HPDE6-E6E7 (cell line): ENCODE results near the gene PLPP2.
"Not testable (repeated sequence)": the region's sequence is repeated elsewhere in the genome, so short reads cannot be mapped to it uniquely, and the experiment has no call there.

Source experiments
- DNase-seq: peaks from one replicate; pipeline ENCODE4 v3.0.0; 2011; ENCODE audit warnings: missing footprints; ENCODE audit errors: extremely low spot score

The PLPP2 gene

GRCh38 chr19:271856-272255 lies 19.3 kb downstream of the PLPP2 start:
- DNase-seq = no peak

GRCh38 chr19:270766-271318 lies 20.4 kb downstream of the PLPP2 start:
- not testable (repeated sequence) for DNase-seq

- no peak for DNase-seq
Observed at GRCh38 chr19:269241-269640, 22.0 kb downstream of the PLPP2 start.

- no peak for DNase-seq
Observed at GRCh38 chr19:262125-262524, 29.1 kb downstream of the PLPP2 start.

GRCh38 chr19:256804-257203 lies 34.4 kb downstream of the PLPP2 start:
- DNase-seq = not testable (repeated sequence)

- not testable (repeated sequence) for DNase-seq
Observed at GRCh38 chr19:252421-253186, 38.6 kb downstream of the PLPP2 start.

- no peak for DNase-seq
Observed at GRCh38 chr19:246551-246950, 44.7 kb downstream of the PLPP2 start.

- not testable (repeated sequence) for DNase-seq
Observed at GRCh38 chr19:245900-246299, 45.3 kb downstream of the PLPP2 start.

- DNase-seq = no peak
Observed at GRCh38 chr19:245457-245856, 45.7 kb downstream of the PLPP2 start.
